GM18508 (cell line): ENCODE results near the gene CCDC120.

Source experiments
- ATAC-seq: cut with Tn5 transposase; IDR thresholded peaks from one replicate; pipeline ENCODE4 v1.9.1; 2021; ENCODE audit warnings: moderate number of reproducible peaks; ENCODE audit not compliant: insufficient read depth, unreplicated experiment

CCDC120 gene

GRCh38 chrX:49058794-49059193, at the start of gene CCDC120:
Gene CCDC120, plus strand, starts transcription at chrX:49058999. Its CDS starts 3,043 bp downstream, at chrX:49062042.
- ATAC-seq = no peak

- no peak for ATAC-seq
These were observed 39.7 kb upstream of the CCDC120 start for GRCh38 chrX:49019050-49019449.

- ATAC-seq = no peak
These were observed 39.1 kb upstream of the CCDC120 start for GRCh38 chrX:49019599-49020249.

- no peak for ATAC-seq
These were observed 28.9 kb upstream of the CCDC120 start for GRCh38 chrX:49029876-49030275.

- ATAC-seq = no peak
These were observed 28.5 kb upstream of the CCDC120 start for GRCh38 chrX:49030283-49030682.

GRCh38 chrX:49037883-49038475, 20.8 kb upstream of the CCDC120 start:
- ATAC-seq = no peak

GRCh38 chrX:49039598-49040375, 19.0 kb upstream of the CCDC120 start:
- no peak for ATAC-seq

- ATAC-seq = no peak
These were observed 18.3 kb upstream of the CCDC120 start for GRCh38 chrX:49040376-49040955.

GRCh38 chrX:49041744-49042580, 16.8 kb upstream of the CCDC120 start:
- no peak for ATAC-seq

- no peak for ATAC-seq
These were observed 16.1 kb upstream of the CCDC120 start for GRCh38 chrX:49042581-49043219.

GRCh38 chrX:49043220-49043986, 15.4 kb upstream of the CCDC120 start, which contains the start of gene TFE3:
Gene TFE3, minus strand, starts transcription at chrX:49043357. Its CDS starts 131 bp downstream, at chrX:49043226.
- ATAC-seq = peak; percentile 84

- no peak for ATAC-seq
These were observed 14.9 kb upstream of the CCDC120 start for GRCh38 chrX:49043987-49044281.

GRCh38 chrX:49053223-49054072, 5.4 kb upstream of the CCDC120 start:
- ATAC-seq = no peak

GRCh38 chrX:49054073-49054762, 4.6 kb upstream of the CCDC120 start:
- no peak for ATAC-seq

- no peak for ATAC-seq
These were observed 402 bp downstream of the CCDC120 start for GRCh38 chrX:49059201-49059600.

GRCh38 chrX:49059681-49060085, 884 bp downstream of the CCDC120 start:
- ATAC-seq = no peak

- ATAC-seq = no peak
These were observed 2.1 kb downstream of the CCDC120 start for GRCh38 chrX:49060914-49061313.

- ATAC-seq = no peak
These were observed 2.7 kb downstream of the CCDC120 start for GRCh38 chrX:49061490-49061889.
